GM23338 (cell line): Measurements from ENCODE around the gene DMRT2. TPM values are rescaled to one million over a fixed set of nuclear protein-coding genes. Genes with fewer than 3 reads are reported as not detected.

Experiments used
- ATAC-seq: fragments of 200-7000 bp; cut with Tn5 transposase; 3 replicates; pipeline ENCODE4 v1.9.1; 2020
- DNase-seq: peaks from one replicate; pipeline ENCODE4 v3.0.0-alpha.2; 2015; ENCODE audit warnings: low spot score
- H2AFZ ChIP-seq: fragments of 200-600 bp; sonication (generic); 2 replicates; pipeline ENCODE4 v1.8.0; 2016; ENCODE audit warnings: antibody characterized with exemption, mild to moderate bottlenecking, moderate library complexity
- H3F3A ChIP-seq: fragments of 200-600 bp; sonication (generic); replicated peaks from 2 replicates; pipeline ENCODE4 v1.8.0; 2017; ENCODE audit warnings: antibody characterized with exemption, mixed run types, low read depth
- H3K27ac ChIP-seq: fragments of 200-600 bp; sonication (generic); 2 replicates; pipeline ENCODE4 v1.6.1; 2016; ENCODE audit warnings: low read depth
- H3K27me3 ChIP-seq: fragments of 200-600 bp; sonication (generic); 2 replicates; pipeline ENCODE4 v1.8.0; 2016; ENCODE audit warnings: mild to moderate bottlenecking, mixed run types, moderate library complexity; ENCODE audit not compliant: insufficient read depth
- H3K36me3 ChIP-seq: fragments of 200-600 bp; sonication (generic); 2 replicates; pipeline ENCODE4 v1.8.0; 2016; ENCODE audit warnings: mild to moderate bottlenecking; ENCODE audit not compliant: insufficient read depth
- H3K4me1 ChIP-seq: fragments of 200-600 bp; sonication (generic); 2 replicates; pipeline ENCODE4 v1.8.0; 2016; ENCODE audit warnings: mild to moderate bottlenecking, moderate library complexity; ENCODE audit not compliant: insufficient read depth
- H3K4me2 ChIP-seq: fragments of 200-600 bp; sonication (generic); 2 replicates; pipeline ENCODE4 v1.7.1; 2017; ENCODE audit warnings: mixed run types
- H3K4me3 ChIP-seq: fragments of 200-600 bp; sonication (generic); 2 replicates; pipeline ENCODE4 v1.6.1; 2016; ENCODE audit warnings: mixed run types
- H3K79me2 ChIP-seq: fragments of 200-600 bp; sonication (generic); replicated peaks from 2 replicates; pipeline ENCODE4 v1.8.0; 2017; ENCODE audit warnings: mild to moderate bottlenecking; ENCODE audit not compliant: insufficient read depth
- H3K9me2 ChIP-seq: fragments of 200-600 bp; sonication (generic); 2 replicates; pipeline ENCODE4 v1.8.0; 2017; ENCODE audit not compliant: insufficient read depth
- H4K20me1 ChIP-seq: fragments of 200-600 bp; sonication (generic); replicated peaks from 2 replicates; pipeline ENCODE4 v1.8.0; 2017; ENCODE audit warnings: mild to moderate bottlenecking; ENCODE audit not compliant: insufficient read depth
- H3K27ac Mint-ChIP-seq: 2 replicates; pipeline ENCODE4 v1.8.0; 2020; ENCODE audit warnings: inconsistent platforms, mild to moderate bottlenecking, moderate library complexity, mixed read lengths
- H3K27me3 Mint-ChIP-seq: 3 replicates; pipeline ENCODE4 v1.8.0; 2022; ENCODE audit warnings: low read depth, mild to moderate bottlenecking, moderate library complexity, mixed read lengths, inconsistent platforms; ENCODE audit not compliant: insufficient read depth, poor library complexity
- H3K36me3 Mint-ChIP-seq: 3 replicates; pipeline ENCODE4 v1.8.0; 2021; ENCODE audit warnings: low read depth, mild to moderate bottlenecking, inconsistent platforms, moderate library complexity, mixed read lengths
- H3K4me1 Mint-ChIP-seq: 3 replicates; pipeline ENCODE4 v1.8.0; 2020; ENCODE audit warnings: mild to moderate bottlenecking, inconsistent platforms, mixed read lengths
- H3K4me3 Mint-ChIP-seq: 3 replicates; pipeline ENCODE4 v1.8.0; 2021; ENCODE audit warnings: moderate library complexity, mild to moderate bottlenecking, inconsistent platforms, mixed read lengths
- H3K9me3 Mint-ChIP-seq: 3 replicates; pipeline ENCODE4 v1.8.0; 2020; ENCODE audit warnings: moderate library complexity, mild to moderate bottlenecking, inconsistent platforms, mixed read lengths
- CREB1 ChIP-seq: fragments of 250-450 bp; sonication (Bioruptor Pico); IDR thresholded peaks from 2 replicates; pipeline ENCODE4 v1.5.0; 2020; ENCODE audit warnings: low read depth, mild to moderate bottlenecking, moderate library complexity
- CTCF ChIP-seq, 2 experiments: fragments of 200-600 bp in 1 of 2; sonication (generic) in 1 of 2; conservative IDR thresholded peaks; 2 replicates each; pipeline versions ENCODE4 v1.5.1 to v1.6.1; 2016 to 2017; ENCODE audit warnings: antibody characterized with exemption in 2 of 2, low read depth in 2 of 2, mild to moderate bottlenecking in 2 of 2, moderate library complexity in 1 of 2
- ETS1 ChIP-seq: IDR thresholded peaks from 2 replicates; pipeline ENCODE4 v1.6.1; 2016; ENCODE audit warnings: antibody characterized with exemption
- EZH2 ChIP-seq: fragments of 200-600 bp; sonication (generic); IDR thresholded peaks from one replicate; pipeline ENCODE4 v1.8.0; 2017; ENCODE audit warnings: antibody characterized with exemption, mild to moderate bottlenecking, low read depth; ENCODE audit not compliant: unreplicated experiment
- EZH2phosphoT487 ChIP-seq: fragments of 200-600 bp; sonication (generic); IDR thresholded peaks from one replicate; pipeline ENCODE4 v1.8.1; 2018; ENCODE audit warnings: antibody characterized with exemption; ENCODE audit not compliant: unreplicated experiment
- NANOG ChIP-seq: IDR thresholded peaks from 2 replicates; pipeline ENCODE4 v1.6.1; 2016; ENCODE audit warnings: antibody characterized with exemption, borderline replicate concordance
- POLR2AphosphoS5 ChIP-seq: IDR thresholded peaks from 2 replicates; pipeline ENCODE4 v1.6.1; 2016; ENCODE audit warnings: antibody characterized with exemption, low read depth
- ZNF462 ChIP-seq: fragments of 250-450 bp; sonication (Bioruptor Pico); IDR thresholded peaks from 2 replicates; pipeline ENCODE4 v1.5.0; 2020; ENCODE audit warnings: mild to moderate bottlenecking, moderate library complexity
- polyA plus RNA-seq: library from polyadenylated mRNA; unstranded; fragments of >200 nt; fragmentation: Nextera tagmentation; extraction: Ambion mirVana; gene quantifications from 2 replicates; pipeline ENCODE4 v1.2.1, GENCODE V29; 2016
- total RNA-seq: library from RNA; depleted of rRNA; stranded (reverse); fragments of >200 nt; shearing (Covaris generic); gene quantifications from 2 replicates; pipeline ENCODE4 v1.2.3, GENCODE V29; 2014

The DMRT2 gene
- total and polyA plus RNA-seq, 2 experiments from 2014 or later = not detected

- Mint-ChIP-seq H3K36me3 (no peaks in the 10 kb centered on the region), H3K27ac (no peak overlapping the region), H3K4me1 (peaks cover 17% of the 10 kb centered on the region), H3K27me3 (peaks cover 84% of the 10 kb centered on the region), H3K4me3 (peak overlapping the region; percentile 75), H3K9me3 (peaks cover 9% of the 10 kb centered on the region)
- ATAC-seq (peak; percentile 50), DNase-seq (peak; percentile 78)
- H3K4me2 ChIP-seq = peak overlapping the region; percentile 88
- H3K4me3 ChIP-seq = peak overlapping the region; percentile 64
- no peaks in the 10 kb centered on the region for H3K9me2 ChIP-seq
- H3K79me2 ChIP-seq = no peaks in the 10 kb centered on the region
- H3K27me3 ChIP-seq = peaks cover 100% of the 10 kb centered on the region
- H3F3A ChIP-seq = peaks cover 12% of the 10 kb centered on the region
- peaks cover 33% of the 10 kb centered on the region for H3K4me1 ChIP-seq
- peak overlapping the region; percentile 95; the same call in 1 of the 2 replicates for H2AFZ ChIP-seq
- no peaks in the 10 kb centered on the region for H3K36me3 ChIP-seq
- peak; percentile 53 to 70 for TF ChIP-seq CTCF (conservative IDR thresholded peaks at IDR 0.05; ENCODE audit: low read depth in 2 of 2)
- TF ChIP-seq ETS1 = no peak
- no peak for TF ChIP-seq CREB1
- no peak for TF ChIP-seq POLR2AphosphoS5
- no peak for TF ChIP-seq ZNF462 (CRISPR knock-in tag)
- TF ChIP-seq EZH2phosphoT487 = no peak
- TF ChIP-seq NANOG = no peak
- TF ChIP-seq EZH2 = no peak
- H4K20me1 ChIP-seq = peaks cover 37% of the 10 kb centered on the region
- no peak overlapping the region for H3K27ac ChIP-seq
Observed at GRCh38 chr9:1042466-1042865, 7.7 kb upstream of the DMRT2 start.
